ENCODE data around the gene MRPS23. TPM values are rescaled to one million over a fixed set of nuclear protein-coding genes. Genes with fewer than 3 reads are reported as not detected.

The MRPS23 gene
- total RNA-seq, 1 donor from 2014 or later, result 28.3 TPM

DNA sequence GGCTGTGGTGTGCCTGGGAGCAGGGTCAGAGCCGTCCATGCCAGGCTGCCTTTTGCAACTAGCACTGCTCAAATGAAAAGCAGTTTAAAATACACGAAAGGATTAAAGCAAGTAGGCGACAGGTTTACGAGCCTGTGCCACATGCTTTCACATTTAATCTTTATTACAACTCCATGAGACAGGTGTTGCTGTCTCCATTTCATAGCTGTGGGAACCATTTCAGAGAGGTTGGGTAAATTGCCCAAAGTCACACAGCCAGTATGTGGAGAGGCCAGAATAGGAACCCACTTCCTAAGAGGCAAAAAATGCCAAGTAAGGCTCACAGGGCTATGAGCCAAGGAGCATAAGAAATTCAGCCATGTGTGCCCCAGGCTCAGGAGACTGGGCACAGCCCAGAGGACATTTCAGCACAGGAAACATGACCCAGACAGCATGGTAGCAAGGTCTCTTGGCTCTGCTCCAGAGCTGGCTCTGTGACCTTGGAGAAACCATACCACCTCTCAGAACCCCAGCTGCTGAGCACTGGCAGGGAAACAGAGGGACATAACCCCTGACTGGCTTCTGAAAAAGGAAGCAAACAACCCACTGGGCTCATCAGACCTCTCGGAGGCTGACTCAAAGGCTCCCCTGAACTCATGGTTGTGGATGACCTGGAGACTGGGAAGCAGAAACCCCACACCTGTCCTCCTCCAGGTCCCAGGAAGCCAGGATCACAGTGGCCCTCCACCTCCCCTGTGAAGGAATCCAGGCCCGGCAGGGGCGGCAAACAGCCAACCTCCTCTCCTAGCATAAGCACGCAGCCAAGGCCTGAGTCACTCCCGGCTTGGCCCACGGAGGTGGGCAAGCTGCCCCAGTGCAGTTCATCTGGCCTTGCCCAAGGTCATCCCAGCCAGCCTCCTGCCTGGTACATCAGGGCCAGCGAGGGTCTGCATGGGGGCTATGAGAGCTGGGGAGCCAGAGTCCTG, 40.3 kb upstream of the MRPS23 start:
- H3K36me3 Mint-ChIP-seq (ENCODE audit: unreplicated experiment), result no peaks in the 10 kb centered on the region
- H3K27ac Mint-ChIP-seq (ENCODE audit: unreplicated experiment), result peak overlapping the region; percentile 29
- H3K4me3 Mint-ChIP-seq (ENCODE audit: unreplicated experiment), result no peak overlapping the region
- H3K9me3 Mint-ChIP-seq (ENCODE audit: unreplicated experiment), result no peaks in the 10 kb centered on the region
- H3K4me1 Mint-ChIP-seq (ENCODE audit: unreplicated experiment), result peaks cover 53% of the 10 kb centered on the region
- DNase-seq (ENCODE audit: extremely low spot score, unreplicated experiment), result no peak
- TF ChIP-seq, protein P1, sequence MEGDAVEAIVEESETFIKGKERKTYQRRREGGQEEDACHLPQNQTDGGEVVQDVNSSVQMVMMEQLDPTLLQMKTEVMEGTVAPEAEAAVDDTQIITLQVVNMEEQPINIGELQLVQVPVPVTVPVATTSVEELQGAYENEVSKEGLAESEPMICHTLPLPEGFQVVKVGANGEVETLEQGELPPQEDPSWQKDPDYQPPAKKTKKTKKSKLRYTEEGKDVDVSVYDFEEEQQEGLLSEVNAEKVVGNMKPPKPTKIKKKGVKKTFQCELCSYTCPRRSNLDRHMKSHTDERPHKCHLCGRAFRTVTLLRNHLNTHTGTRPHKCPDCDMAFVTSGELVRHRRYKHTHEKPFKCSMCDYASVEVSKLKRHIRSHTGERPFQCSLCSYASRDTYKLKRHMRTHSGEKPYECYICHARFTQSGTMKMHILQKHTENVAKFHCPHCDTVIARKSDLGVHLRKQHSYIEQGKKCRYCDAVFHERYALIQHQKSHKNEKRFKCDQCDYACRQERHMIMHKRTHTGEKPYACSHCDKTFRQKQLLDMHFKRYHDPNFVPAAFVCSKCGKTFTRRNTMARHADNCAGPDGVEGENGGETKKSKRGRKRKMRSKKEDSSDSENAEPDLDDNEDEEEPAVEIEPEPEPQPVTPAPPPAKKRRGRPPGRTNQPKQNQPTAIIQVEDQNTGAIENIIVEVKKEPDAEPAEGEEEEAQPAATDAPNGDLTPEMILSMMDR (IDR thresholded peaks at IDR 0.05), result no peak
- no peaks in the 10 kb centered on the region for H3K27me3 Mint-ChIP-seq (ENCODE audit: unreplicated experiment)

DNA sequence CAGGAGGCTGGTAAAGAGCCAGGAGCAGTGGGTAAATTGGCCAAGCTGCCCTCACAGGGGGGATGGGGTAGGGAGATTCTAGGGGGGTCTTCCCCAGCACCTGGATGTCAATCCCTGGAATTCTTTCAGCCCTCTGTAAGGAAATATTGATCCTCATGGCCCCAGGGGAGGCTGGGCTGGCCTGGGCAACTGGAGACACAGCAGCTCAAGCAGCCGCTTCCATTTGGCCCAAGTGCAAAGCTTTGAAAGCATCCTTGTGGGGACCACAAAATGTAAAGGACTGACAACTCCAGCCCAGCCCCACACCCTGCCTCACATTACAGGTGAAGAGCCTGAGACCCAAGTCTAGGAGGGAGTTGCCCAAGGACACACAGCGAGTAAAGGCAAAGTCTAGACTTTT, 39.4 kb upstream of the MRPS23 start:
- Mint-ChIP-seq H3K9me3 (ENCODE audit: unreplicated experiment) (no peaks in the 10 kb centered on the region), H3K27me3 (ENCODE audit: unreplicated experiment) (no peaks in the 10 kb centered on the region), H3K27ac (ENCODE audit: unreplicated experiment) (no peak overlapping the region), H3K4me1 (ENCODE audit: unreplicated experiment) (peaks cover 50% of the 10 kb centered on the region), H3K36me3 (ENCODE audit: unreplicated experiment) (peaks cover 6% of the 10 kb centered on the region), H3K4me3 (ENCODE audit: unreplicated experiment) (no peak overlapping the region)
- TF ChIP-seq, protein P1 (IDR thresholded peaks at IDR 0.05), result no peak
- no peak for DNase-seq (ENCODE audit: extremely low spot score, unreplicated experiment)

DNA sequence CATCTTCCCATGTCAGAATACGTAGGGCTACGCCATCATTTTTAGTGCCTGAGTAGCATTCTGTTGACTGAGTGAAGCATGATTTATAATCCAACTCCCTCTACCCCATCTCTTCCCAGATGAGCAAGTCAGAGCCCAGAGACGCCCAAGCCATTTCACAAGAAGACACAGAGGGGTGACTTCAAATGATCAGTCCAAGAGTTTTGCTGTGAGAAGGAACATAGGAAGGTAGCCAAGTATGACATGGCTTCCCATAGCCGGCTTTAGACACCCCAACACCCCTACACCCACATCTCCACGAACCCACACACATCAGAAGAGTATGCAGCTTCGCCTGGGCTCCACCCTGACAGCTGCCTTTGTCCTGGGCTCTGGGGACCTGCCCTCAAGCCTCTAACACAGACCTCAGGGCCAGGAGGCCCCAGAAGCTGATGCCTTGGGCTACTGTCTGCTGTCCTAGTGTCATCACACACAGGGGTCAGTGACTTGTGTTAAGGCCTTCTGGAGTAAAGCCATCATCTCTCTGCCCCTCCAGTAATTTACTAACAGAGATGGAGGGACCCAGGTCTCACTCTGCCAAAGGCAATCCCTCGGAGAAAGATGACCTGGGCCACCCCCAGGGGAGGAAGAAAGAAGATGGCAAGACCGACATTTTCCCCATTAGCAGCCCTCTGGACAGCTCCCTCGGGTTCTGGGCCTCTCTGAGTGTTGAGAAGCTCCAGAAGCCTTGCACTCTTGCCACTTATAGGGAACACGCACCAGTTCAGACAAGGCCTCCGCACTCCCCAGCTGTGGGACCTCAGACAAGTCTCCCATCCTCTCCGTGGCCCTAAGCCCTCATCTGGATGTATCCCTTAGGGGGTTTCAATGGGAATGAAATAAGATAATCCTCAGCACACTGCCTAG, 38.7 kb upstream of the MRPS23 start:
- no peaks in the 10 kb centered on the region for H3K9me3 Mint-ChIP-seq (ENCODE audit: unreplicated experiment)
- peaks cover 46% of the 10 kb centered on the region for H3K4me1 Mint-ChIP-seq (ENCODE audit: unreplicated experiment)
- H3K4me3 Mint-ChIP-seq (ENCODE audit: unreplicated experiment), result no peak overlapping the region
- peaks cover 6% of the 10 kb centered on the region for H3K36me3 Mint-ChIP-seq (ENCODE audit: unreplicated experiment)
- TF ChIP-seq, protein P1 (IDR thresholded peaks at IDR 0.05), result no peak
- H3K27me3 Mint-ChIP-seq (ENCODE audit: unreplicated experiment), result no peaks in the 10 kb centered on the region
- H3K27ac Mint-ChIP-seq (ENCODE audit: unreplicated experiment), result no peak overlapping the region
- no peak for DNase-seq (ENCODE audit: extremely low spot score, unreplicated experiment)

DNA sequence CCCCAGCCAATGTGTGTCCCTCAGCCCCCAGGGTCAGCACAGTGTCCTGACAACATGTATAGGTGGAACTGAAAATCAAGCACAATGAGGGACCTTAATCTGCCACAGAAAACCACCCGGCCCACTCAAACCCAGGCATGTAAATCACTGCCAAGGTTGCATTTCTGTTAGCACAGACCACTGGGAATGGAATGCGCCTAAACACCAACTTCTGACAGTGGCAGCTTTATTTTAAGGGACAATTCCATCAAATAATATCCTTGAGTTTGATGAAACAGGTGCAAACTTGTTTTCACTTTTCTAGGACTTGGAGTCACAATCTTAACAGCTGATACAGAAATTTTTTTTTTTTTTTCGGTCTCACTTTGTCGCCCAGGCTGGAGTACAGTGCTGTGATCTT, 37.3 kb upstream of the MRPS23 start:
- Mint-ChIP-seq H3K27me3 (ENCODE audit: unreplicated experiment) (no peaks in the 10 kb centered on the region), H3K4me3 (ENCODE audit: unreplicated experiment) (no peak overlapping the region), H3K27ac (ENCODE audit: unreplicated experiment) (no peak overlapping the region), H3K9me3 (ENCODE audit: unreplicated experiment) (no peaks in the 10 kb centered on the region), H3K4me1 (ENCODE audit: unreplicated experiment) (peaks cover 38% of the 10 kb centered on the region), H3K36me3 (ENCODE audit: unreplicated experiment) (peaks cover 9% of the 10 kb centered on the region)
- TF ChIP-seq, protein P1 (IDR thresholded peaks at IDR 0.05), result no peak
- no peak for DNase-seq (ENCODE audit: extremely low spot score, unreplicated experiment)

Measured in osteocyte (in vitro differentiated cells).